HG03045 (cell line): ENCODE results near the gene ALG5.

Experiments
- ATAC-seq: cut with Tn5 transposase; IDR thresholded peaks from one replicate; pipeline ENCODE4 v1.9.1; 2021; ENCODE audit warnings: mild to moderate bottlenecking, moderate library complexity; ENCODE audit not compliant: unreplicated experiment

Gene ALG5

DNA sequence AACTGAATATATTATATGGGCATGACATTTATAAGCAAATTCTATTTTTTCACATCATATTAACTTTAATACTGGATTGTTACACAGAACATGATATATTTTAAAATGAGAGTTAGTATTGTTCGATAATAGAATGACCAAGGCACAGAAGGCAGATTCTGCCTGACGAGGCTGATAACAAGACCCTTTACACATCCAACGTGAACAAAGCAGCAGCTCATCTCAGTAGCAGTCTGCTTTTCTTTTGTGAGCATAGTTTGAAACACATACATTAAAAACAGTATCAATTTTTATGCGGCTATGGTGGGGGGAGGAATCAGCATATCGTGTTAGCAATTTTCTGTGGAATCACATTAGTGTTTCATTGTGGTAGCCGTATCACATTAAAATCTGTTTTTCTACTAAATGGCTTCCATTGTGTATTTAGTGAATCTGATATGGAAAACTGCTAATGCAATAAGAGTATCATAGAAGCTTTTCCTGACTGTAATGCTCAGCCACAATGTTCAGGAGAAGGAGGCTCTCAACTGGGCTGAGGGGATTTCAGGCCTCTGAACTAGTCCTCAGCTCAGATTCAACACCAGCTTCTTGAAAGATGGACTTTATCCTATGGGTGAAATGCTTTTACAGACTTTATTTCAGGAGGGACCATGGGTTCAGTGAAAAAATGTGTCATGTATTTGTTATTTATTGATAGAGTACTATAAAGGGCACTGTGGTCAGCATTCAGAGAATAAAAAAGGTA, 83.1 kb downstream of the ALG5 start:
- ATAC-seq, result no peak

DNA sequence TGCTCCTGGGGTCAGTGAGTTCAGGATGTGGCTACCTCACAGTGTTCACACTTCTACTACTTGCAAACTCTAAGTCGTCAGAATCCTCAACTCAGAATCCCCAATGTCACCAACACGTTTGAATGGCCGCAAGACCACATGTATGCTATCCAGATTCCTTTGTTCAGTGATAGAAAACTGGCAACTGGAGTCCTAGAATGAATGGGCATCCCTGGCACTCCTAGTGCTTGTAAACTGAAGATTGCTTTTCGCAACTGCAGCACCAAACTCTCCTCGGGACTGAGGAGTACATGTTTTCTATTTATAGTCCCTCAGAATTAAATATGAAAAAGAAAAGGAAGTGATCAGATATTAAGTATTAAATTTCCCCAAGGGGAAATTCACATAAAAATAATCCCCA, 84.0 kb downstream of the ALG5 start:
- ATAC-seq, result no peak

DNA sequence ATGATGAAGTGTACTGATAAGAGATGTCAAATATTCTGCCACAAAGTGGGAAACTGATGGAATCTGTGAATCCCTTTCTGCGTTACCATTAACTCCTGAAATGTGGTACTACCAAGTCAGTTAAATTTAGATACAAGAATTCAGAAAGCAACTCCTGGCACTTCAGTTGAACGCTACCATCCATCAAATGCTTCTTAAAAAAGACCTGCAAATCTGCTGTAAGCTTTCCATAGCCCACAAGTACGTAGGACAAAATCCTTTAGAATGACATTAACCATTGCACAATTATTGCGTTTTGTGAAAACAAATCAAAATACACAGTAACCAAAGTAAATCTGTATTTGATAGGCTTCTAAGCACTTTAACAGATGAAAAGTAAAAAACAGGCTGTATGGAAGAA, 84.5 kb downstream of the ALG5 start:
- no peak for ATAC-seq

DNA sequence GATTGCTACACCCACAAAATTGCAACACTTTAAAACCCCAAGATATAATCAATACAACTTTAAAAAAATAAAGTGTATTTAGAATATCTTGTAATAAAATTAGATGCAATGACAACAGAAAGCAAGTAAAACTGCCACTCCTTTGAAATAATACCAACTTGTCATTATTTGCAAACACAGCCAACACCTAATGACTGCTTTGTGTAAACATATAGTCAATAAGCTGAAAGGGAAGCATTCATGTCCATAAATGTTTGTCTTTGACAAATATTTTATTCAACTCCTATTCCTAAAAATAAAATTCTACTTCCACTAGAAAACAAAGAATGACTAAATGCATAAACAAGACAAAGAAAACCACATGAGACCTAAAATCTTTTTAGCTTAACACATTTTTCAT, 85.7 kb downstream of the ALG5 start:
- ATAC-seq, result no peak

DNA sequence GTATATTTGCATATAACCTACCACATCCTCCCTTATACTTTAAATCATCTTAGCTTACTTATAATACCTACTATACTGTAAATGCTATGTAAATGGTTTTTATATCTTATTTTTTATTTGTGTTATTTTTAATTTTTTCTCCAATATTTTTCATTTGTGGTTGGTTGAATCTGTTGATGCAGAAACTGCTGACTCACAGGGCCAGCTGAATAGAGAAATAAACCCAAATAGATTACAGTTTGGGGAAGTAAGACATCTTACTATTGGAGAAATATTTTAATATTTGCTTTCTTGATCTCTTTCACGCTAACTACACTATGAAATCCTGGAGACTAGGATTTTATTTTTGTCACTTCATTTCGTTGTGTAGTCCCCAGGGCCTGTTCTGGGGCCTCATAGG, 86.2 kb downstream of the ALG5 start:
- ATAC-seq, result no peak

DNA sequence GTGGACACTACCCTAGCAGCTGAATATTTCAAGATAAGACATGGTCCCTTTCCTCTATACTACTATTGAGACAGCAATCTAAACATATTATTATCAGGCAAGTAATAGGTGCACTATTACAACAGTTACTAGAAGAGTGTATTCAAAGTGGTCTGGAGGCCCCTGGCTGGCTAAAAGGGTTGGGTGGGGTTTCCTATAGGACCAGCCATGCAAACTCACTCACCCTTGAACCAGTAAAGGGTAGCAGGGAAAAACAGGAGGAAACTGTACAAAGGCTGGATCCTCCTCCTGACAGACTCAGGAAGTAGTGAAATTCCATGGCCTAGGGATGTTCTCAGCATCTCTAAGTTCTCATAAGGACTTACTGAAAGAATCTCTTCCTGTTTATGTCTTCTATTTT, 86.8 kb downstream of the ALG5 start:
- ATAC-seq, result no peak

DNA sequence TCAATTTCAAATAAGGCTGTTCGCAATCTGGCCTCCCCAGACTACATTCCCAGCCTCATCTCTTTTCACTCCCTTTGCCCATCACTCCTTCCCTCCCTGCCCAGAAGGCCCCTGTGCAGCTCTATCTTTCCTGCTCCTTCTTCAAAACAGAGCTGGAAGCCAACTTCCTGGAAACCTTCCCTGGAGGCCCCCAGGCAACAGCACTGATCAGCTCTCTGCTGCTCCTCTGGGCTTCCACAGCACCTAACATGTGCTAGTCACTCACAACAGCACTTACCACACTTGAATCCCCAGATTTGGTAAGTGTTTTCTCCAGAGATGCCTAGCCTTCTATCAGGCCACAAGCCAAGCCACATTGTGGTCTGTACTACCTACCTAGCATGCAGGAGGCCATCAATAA, 88.6 kb downstream of the ALG5 start:
- no peak for ATAC-seq

DNA sequence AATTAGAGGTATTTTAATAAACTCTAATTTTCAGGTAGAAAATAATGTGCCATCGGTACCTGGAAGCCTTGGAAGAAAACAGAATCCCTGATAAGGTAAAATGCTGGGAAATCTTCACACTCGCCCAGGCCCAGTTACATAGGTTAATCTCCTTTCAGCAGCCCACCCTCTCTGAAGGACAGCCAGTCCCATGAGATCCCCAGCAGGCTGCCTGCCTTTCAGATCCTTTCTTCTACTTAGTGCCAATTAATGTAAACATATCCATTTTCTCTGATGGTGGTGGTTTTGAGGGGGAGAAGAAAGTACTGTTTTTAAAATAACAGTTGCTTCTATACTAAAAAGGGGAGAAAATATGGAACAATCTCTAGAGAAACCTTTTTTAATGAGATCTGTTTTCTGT, 91.3 kb downstream of the ALG5 start:
- no peak for ATAC-seq

DNA sequence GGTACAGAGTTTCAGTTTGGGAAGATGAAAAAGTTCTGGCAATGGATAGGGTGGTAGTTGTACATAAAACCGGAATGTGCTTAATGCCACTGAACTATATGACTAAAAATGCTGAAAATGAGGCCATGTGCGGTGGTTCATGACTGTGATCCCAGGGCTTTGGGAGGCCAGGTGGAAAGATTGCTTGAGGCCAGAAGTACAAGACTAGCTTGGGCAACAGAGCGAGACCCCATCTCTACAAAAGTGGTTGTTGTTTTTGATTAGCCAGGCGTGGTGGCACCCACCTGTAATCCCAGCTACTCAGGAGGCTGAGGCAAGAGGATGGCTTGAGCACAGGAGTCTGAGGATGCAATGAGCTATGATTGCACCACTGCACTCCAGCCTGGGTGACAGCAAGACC, 91.9 kb downstream of the ALG5 start:
- no peak for ATAC-seq

DNA sequence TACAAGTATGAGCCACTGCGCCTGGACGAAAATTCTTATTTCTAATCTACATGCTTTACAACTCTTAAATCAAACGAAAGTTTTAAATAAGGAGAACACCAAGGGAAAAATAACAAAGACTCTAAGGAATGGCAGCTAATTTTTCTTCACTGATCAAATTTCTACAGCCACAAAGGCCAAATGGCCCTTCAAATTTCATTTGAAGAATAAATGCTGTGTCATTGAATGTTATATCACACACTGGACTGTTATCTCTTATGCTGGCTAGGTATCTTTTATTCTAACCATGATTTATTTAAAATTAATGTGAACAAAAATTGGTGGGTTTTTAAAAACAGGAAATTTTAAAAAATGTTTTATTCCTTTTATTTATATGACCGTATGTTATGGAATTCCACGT, 93.2 kb downstream of the ALG5 start:
- ATAC-seq, result no peak

DNA sequence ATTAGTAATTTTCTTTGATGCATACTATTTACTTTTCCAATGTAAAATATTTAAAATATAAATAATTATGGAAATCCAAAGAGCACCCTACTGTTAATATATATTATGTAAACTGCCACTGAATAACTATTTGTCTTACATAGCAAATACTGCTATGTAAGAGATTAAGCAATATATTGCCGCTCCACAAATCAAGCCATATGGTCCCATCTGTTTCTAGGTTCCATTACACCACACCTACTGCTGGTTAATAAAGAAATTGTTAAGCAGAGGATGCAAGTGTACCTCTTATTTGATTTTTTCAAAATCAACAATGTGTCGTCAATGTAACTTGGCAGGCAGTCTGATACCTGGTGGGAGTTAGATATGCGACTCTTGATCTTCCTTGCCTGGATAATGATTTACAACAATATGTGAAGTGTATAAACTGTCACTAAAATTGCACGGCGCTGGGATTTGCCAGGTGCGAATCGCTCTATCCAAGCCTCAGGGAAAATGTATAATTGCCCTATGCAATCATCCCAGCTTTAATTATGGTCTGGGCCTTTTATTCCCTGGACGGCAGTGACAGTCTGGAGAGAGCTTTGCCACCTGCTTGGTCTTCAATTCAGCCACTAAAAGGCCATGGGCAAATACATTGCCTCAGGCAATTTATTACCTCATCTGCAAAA, 95.1 kb downstream of the ALG5 start:
- ATAC-seq, result no peak
